PFSK-1 (cell line): ENCODE results near the gene DUSP6.

ENCODE experiments used
- FOXP2 ChIP-seq: optimal IDR thresholded peaks from 2 replicates; pipeline ENCODE3; 2011; ENCODE audit warnings: borderline replicate concordance, control low read depth, inconsistent platforms; ENCODE audit not compliant: insufficient read depth; ENCODE audit errors: extremely low read length, extremely low read depth
- POLR2AphosphoS5 ChIP-seq: IDR thresholded peaks from 2 replicates; pipeline ENCODE4 v1.6.1; 2012; ENCODE audit warnings: low read depth, mild to moderate bottlenecking, control low read depth, low read length, moderate library complexity
- REST ChIP-seq, 2 experiments: IDR thresholded peaks; 2 replicates each; pipeline versions ENCODE4 v1.6.1 to v1.8.0; 2011 to 2012; ENCODE audit warnings: low read depth in 2 of 2, low read length in 2 of 2, control low read depth in 1 of 2, inconsistent platforms in 1 of 2, mild to moderate bottlenecking in 1 of 2, moderate library complexity in 1 of 2; ENCODE audit not compliant: insufficient read depth in 1 of 2
- SIN3A ChIP-seq: IDR thresholded peaks from 2 replicates; pipeline ENCODE4 v1.6.1; 2012; ENCODE audit warnings: mild to moderate bottlenecking, low read length, moderate library complexity, borderline replicate concordance; ENCODE audit not compliant: insufficient read depth
- TAF1 ChIP-seq: IDR thresholded peaks from 2 replicates; pipeline ENCODE4 v1.6.1; 2012; ENCODE audit warnings: low read length, control low read depth, borderline replicate concordance; ENCODE audit not compliant: insufficient read depth

- no peak for TF ChIP-seq POLR2AphosphoS5
- TF ChIP-seq TAF1: no peak
- no peak for TF ChIP-seq SIN3A
- TF ChIP-seq REST (IDR thresholded peaks at IDR 0.05; ENCODE audit: insufficient read depth in 1 of 2, low read depth in 2 of 2, low read length in 2 of 2): no peak
- no peak for TF ChIP-seq FOXP2
Measured at GRCh38 chr12:89326239-89327040, 25.9 kb downstream of the DUSP6 start.
